ENCODE measurements around the gene DAPK1. TPM values are rescaled to one million over a fixed set of nuclear protein-coding genes. Genes with fewer than 3 reads are reported as not detected.

The DAPK1 gene
- total RNA-seq, 1 experiment from 2014 or later = 103 TPM

DNA sequence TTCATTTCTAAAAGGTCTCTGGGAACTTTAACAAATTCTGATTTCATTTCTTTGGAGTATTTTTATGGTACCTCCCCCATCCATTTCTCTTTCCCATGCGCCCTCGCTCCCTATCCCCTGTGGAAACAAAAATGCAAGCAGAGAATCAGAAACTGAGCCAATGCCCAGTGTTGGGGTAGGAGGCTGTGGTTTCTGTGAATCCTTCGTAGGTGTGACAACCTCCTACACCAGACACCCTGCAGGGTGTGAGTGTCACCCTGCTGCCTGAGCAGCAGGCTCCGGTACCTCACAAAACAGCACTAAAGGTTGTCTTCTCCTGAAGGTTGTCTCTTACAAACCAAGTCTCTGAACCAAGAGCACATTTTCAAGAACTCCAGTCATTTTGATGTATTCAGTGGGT, 124.4 kb downstream of the DAPK1 start:
- Histone ChIP-seq H3K4me1 (replicated peaks) (no peaks in the 10 kb centered on the region), H3K4me3 (no peak overlapping the region), H3K27ac (no peak overlapping the region), H3K9me3 (replicated peaks) (no peaks in the 10 kb centered on the region), H3K27me3 (replicated peaks) (no peaks in the 10 kb centered on the region), H3K36me3 (peaks cover 89% of the 10 kb centered on the region)
- DNase-seq (ENCODE audit: low read depth in 1 of 2, low spot score in 2 of 2) = no peak

DNA sequence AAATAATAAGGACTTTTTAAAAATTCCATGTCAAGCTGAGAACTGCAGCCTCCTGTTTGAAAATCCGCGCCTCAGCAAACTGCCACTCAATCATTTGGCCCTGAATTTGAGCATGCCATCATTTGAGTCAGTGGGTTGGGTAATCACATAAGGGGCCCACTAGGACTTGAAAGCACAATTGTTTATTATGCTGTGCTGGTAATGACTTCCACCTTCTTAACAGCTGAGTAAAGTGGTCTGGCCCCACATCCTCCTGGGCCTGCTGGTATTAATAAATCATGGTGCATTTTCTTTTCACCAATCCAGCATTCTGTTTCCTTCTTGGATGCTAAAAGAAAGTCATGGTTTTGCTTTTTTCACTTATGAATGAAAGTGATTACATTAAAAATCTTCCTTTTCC, 125.3 kb downstream of the DAPK1 start:
- no peak overlapping the region for H3K4me3 ChIP-seq
- DNase-seq (ENCODE audit: low read depth in 1 of 2, low spot score in 2 of 2) = no peak

DNA sequence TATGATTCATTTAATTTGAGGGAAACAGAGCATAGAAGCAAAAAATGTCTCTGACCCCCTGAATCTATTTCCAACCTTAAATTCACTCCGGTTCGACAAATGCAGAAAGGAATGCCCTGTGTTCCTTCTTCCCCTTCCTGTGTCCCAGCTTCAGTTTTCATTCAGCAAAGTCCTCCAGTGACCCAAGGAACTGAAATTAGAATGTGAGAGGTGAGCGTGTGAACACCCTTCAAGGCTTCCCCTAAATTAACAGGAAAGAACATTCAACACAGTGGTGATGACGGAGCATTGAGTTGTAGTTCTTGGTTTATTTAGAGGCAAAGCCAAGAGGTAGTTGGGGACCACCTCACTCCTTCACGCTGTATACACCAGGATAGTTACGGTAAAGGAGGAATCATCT, 130.7 kb downstream of the DAPK1 start:
- Histone ChIP-seq H3K27ac (no peak overlapping the region), H3K27me3 (replicated peaks) (no peaks in the 10 kb centered on the region), H3K9me3 (replicated peaks) (no peaks in the 10 kb centered on the region), H3K4me3 (no peak overlapping the region), H3K4me1 (replicated peaks) (no peaks in the 10 kb centered on the region), H3K36me3 (peaks cover 82% of the 10 kb centered on the region)
- no peak for DNase-seq (ENCODE audit: low read depth in 1 of 2, low spot score in 2 of 2)

More for the DNA sequence above, 125.3 kb downstream of the DAPK1 start:
- H3K27me3 ChIP-seq (replicated peaks) = no peaks in the 10 kb centered on the region
- H3K27ac ChIP-seq = no peak overlapping the region
- H3K9me3 ChIP-seq (replicated peaks) = no peaks in the 10 kb centered on the region
- no peaks in the 10 kb centered on the region for H3K4me1 ChIP-seq (replicated peaks)
- H3K36me3 ChIP-seq = peaks cover 89% of the 10 kb centered on the region

GRCh38 chr9:87629104-87629503, 131.4 kb downstream of the DAPK1 start:
- H3K27ac ChIP-seq = no peak overlapping the region
- H3K4me1 ChIP-seq (replicated peaks) = no peaks in the 10 kb centered on the region
- no peak for DNase-seq (ENCODE audit: low read depth in 1 of 2, low spot score in 2 of 2)
- no peaks in the 10 kb centered on the region for H3K27me3 ChIP-seq (replicated peaks)
- no peaks in the 10 kb centered on the region for H3K9me3 ChIP-seq (replicated peaks)
- peaks cover 81% of the 10 kb centered on the region for H3K36me3 ChIP-seq
- H3K4me3 ChIP-seq = no peak overlapping the region

DNA sequence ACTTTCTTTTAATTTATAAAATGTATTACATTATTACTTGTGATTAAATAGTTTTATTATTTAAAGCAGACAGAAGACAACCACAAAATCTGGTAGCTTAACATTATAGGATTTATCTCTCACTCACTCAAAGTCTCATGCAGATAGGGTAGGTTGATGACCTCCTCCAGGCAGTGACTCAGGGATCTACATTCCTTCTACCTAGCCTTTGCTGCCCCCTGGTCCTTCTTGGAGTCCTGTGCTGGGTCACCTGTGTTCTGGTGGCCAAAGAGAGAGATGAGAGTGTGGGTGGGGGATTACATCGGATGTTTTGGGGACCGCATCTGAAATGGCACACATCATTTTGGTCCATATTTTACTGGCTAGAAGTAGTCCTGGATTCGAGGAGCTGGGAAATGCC, 132.6 kb downstream of the DAPK1 start:
- no peak overlapping the region for H3K27ac ChIP-seq
- H3K4me1 ChIP-seq (replicated peaks) = no peaks in the 10 kb centered on the region
- no peaks in the 10 kb centered on the region for H3K9me3 ChIP-seq (replicated peaks)
- H3K27me3 ChIP-seq (replicated peaks) = no peaks in the 10 kb centered on the region
- DNase-seq (ENCODE audit: low read depth in 1 of 2, low spot score in 2 of 2) = no peak
- H3K4me3 ChIP-seq = no peak overlapping the region
- peaks cover 81% of the 10 kb centered on the region for H3K36me3 ChIP-seq

GRCh38 chr9:87630846-87631245, 133.2 kb downstream of the DAPK1 start:
- Histone ChIP-seq H3K4me1 (replicated peaks) (no peaks in the 10 kb centered on the region), H3K9me3 (replicated peaks) (no peaks in the 10 kb centered on the region), H3K36me3 (peaks cover 80% of the 10 kb centered on the region), H3K4me3 (no peak overlapping the region), H3K27me3 (replicated peaks) (no peaks in the 10 kb centered on the region), H3K27ac (no peak overlapping the region)
- no peak for DNase-seq (ENCODE audit: low read depth in 1 of 2, low spot score in 2 of 2)

GRCh38 chr9:87635656-87636501, 138.2 kb downstream of the DAPK1 start:
- no peak for DNase-seq (ENCODE audit: low read depth in 1 of 2, low spot score in 2 of 2)
- Histone ChIP-seq H3K36me3 (peaks cover 70% of the 10 kb centered on the region), H3K27ac (no peak overlapping the region), H3K4me3 (no peak overlapping the region), H3K27me3 (replicated peaks) (no peaks in the 10 kb centered on the region), H3K4me1 (replicated peaks) (peaks cover 11% of the 10 kb centered on the region), H3K9me3 (replicated peaks) (no peaks in the 10 kb centered on the region)

DNA sequence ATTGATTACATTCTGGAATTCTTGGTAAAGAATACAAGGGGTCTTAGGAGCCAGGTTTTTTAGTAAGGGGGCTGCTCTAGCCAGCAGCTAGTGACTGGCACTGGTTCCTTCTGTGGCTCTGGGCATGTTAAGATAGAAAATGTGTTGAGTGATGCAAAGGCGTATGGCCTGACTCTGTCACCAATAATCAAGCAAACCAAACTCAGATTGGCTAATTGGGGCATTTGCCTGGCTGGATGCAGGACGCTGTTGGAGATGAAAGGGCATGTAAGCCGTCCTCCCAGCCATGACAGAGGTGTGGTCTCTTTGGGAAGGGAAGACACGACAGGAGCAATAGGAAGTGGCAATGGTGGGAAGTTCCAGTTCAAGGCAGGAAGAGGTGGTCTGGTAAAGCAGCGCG, 140.6 kb downstream of the DAPK1 start:
- Histone ChIP-seq H3K4me1 (replicated peaks) (peaks cover 13% of the 10 kb centered on the region), H3K27ac (no peak overlapping the region), H3K9me3 (replicated peaks) (no peaks in the 10 kb centered on the region), H3K27me3 (replicated peaks) (no peaks in the 10 kb centered on the region), H3K36me3 (peaks cover 82% of the 10 kb centered on the region), H3K4me3 (no peak overlapping the region)
- no peak for DNase-seq (ENCODE audit: low read depth in 1 of 2, low spot score in 2 of 2)

GRCh38 chr9:87639949-87640348, 142.3 kb downstream of the DAPK1 start:
- H3K4me3 ChIP-seq = no peak overlapping the region
- H3K36me3 ChIP-seq = peaks cover 83% of the 10 kb centered on the region
- H3K27me3 ChIP-seq (replicated peaks) = no peaks in the 10 kb centered on the region
- H3K27ac ChIP-seq = no peak overlapping the region
- peaks cover 27% of the 10 kb centered on the region for H3K4me1 ChIP-seq (replicated peaks)
- DNase-seq (ENCODE audit: low read depth in 1 of 2, low spot score in 2 of 2) = no peak
- H3K9me3 ChIP-seq (replicated peaks) = no peaks in the 10 kb centered on the region

GRCh38 chr9:87640385-87640795, 142.7 kb downstream of the DAPK1 start:
- DNase-seq (ENCODE audit: low read depth in 1 of 2, low spot score in 2 of 2) = peak in 1 of 2 experiments; percentile 51
- no peak overlapping the region for H3K27ac ChIP-seq

GRCh38 chr9:87641067-87641466, 143.4 kb downstream of the DAPK1 start:
- Histone ChIP-seq H3K4me3 (no peak overlapping the region), H3K9me3 (replicated peaks) (no peaks in the 10 kb centered on the region), H3K4me1 (replicated peaks) (peaks cover 30% of the 10 kb centered on the region), H3K27ac (no peak overlapping the region), H3K36me3 (peaks cover 84% of the 10 kb centered on the region), H3K27me3 (replicated peaks) (no peaks in the 10 kb centered on the region)
- no peak for DNase-seq (ENCODE audit: low read depth in 1 of 2, low spot score in 2 of 2)

More at GRCh38 chr9:87640385-87640795, 142.7 kb downstream of the DAPK1 start:
- Histone ChIP-seq H3K36me3 (peaks cover 81% of the 10 kb centered on the region), H3K4me3 (no peak overlapping the region), H3K4me1 (replicated peaks) (peaks cover 30% of the 10 kb centered on the region), H3K9me3 (replicated peaks) (no peaks in the 10 kb centered on the region), H3K27me3 (replicated peaks) (no peaks in the 10 kb centered on the region)

DNA sequence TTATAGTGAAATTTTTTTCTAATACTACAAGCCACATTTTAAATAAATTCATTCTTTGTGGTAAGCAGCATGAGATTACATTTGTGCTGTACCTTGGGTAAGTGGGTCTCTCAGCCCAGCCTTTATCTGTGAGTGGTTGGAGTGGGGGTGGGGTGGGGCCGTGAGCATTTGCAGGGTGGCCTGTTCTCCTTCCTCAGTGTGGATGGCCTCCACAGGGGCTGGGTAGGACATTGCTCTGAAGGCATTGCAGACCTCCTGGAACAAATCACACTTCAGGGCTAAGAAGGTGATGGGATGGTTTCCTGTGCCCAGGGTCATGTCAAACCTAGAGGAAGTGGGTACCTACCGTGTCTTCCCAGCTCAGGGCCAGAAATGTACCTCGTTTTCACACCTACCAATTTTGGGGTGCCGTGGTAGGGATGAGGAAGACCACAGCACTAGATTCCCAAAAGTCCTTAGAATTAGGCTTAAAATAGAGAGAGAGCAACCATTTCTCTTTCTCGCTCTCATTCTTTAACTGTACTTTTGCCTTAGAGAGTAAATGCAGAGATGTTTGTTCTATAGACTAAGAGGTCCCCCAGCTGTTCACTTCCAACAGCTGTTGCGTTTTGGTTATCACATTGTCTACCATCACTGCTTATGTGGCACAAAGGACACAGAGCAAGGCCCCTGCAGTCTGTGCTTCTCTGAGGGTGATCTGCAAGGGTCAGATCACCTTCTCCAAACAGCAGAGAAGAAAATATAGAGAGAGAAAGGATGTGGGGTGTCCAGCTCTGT, 144.9 kb downstream of the DAPK1 start:
- no peak for DNase-seq (ENCODE audit: low read depth in 1 of 2, low spot score in 2 of 2)
- Histone ChIP-seq H3K9me3 (replicated peaks) (no peaks in the 10 kb centered on the region), H3K27me3 (replicated peaks) (no peaks in the 10 kb centered on the region), H3K36me3 (peaks cover 95% of the 10 kb centered on the region), H3K4me1 (replicated peaks) (peaks cover 30% of the 10 kb centered on the region), H3K27ac (no peak overlapping the region), H3K4me3 (no peak overlapping the region)

- Histone ChIP-seq H3K9me3 (replicated peaks) (no peaks in the 10 kb centered on the region), H3K36me3 (peaks cover 95% of the 10 kb centered on the region), H3K4me3 (no peak overlapping the region), H3K4me1 (replicated peaks) (peaks cover 30% of the 10 kb centered on the region), H3K27me3 (replicated peaks) (no peaks in the 10 kb centered on the region), H3K27ac (no peak overlapping the region)
- no peak for DNase-seq (ENCODE audit: low read depth in 1 of 2, low spot score in 2 of 2)
Observed at GRCh38 chr9:87643107-87643650, 145.5 kb downstream of the DAPK1 start.

All from SJSA1 (cell line).